ENCODE measurements around the gene GRM8. TPM values are rescaled to one million over a fixed set of nuclear protein-coding genes. Genes with fewer than 3 reads are reported as not detected.

Gene GRM8
- total and polyA plus RNA-seq, 9 of the 15 experiments (the other 6 are each of a cell fraction or from before 2014, with no cell fraction given) = 0.13 TPM; not detected in 7

DNA sequence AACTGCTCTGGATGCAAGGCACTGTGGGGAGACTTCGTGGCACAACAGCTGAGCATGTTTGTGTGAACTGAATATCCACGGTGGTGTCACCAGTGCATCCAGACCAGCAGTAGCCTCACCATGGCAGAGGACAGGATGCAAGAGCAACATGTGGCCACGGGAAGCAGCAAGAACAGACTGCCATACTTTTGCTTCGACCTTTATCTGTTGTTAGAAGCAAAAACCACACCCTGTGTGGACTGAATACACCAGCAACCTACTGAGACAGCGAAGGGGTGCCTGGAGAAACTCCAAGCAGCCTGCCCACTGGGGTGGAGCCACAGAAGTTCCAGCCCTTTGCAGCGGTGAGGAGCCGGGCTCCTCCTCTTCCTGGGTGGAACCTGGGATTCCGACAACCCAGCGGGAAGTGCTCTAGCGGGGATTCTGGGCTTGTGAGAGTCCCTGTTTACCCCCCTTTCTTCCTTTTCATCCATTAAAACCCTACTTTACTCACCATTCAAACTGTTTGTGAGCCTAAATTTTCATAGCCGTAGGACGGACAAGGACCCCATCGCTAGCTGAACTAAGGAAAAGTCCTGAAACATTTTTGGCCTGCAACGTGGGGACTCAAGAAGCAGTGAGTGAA, 584.9 kb downstream of the GRM8 start (continued):
- TF ChIP-seq ZNF124 (CRISPR knock-in tag; IDR thresholded peaks at IDR 0.05) (no peak), ILF3 (IDR thresholded peaks at IDR 0.05; ENCODE audit: borderline replicate concordance) (no peak), MEF2D (tag; conservative IDR thresholded peaks at IDR 0.05; ENCODE audit: low read depth) (no peak), ZNF24 (IDR thresholded peaks at IDR 0.05) (no peak), CCAR2 (IDR thresholded peaks at IDR 0.05; ENCODE audit: low read depth, low read length) (no peak), ESRRA (IDR thresholded peaks at IDR 0.05; ENCODE audit: borderline replicate concordance, low read depth) (peak; percentile 25; the same call in 1 of the 2 replicates), ZNF561 (CRISPR knock-in tag; conservative IDR thresholded peaks at IDR 0.05) (no peak), NFYB (IDR thresholded peaks at IDR 0.05; ENCODE audit: extremely low read depth, insufficient read length) (no peak), ATF7 (IDR thresholded peaks at IDR 0.05) (peak; percentile 39; the same call in 1 of the 2 replicates), HLTF (IDR thresholded peaks at IDR 0.05) (no peak), FIP1L1 (IDR thresholded peaks at IDR 0.05; ENCODE audit: low read depth, low read length, poor library complexity, severe bottlenecking) (no peak), ZNF780A (CRISPR knock-in tag; IDR thresholded peaks at IDR 0.05) (no peak), ZNF134 (CRISPR knock-in tag; conservative IDR thresholded peaks at IDR 0.05) (no peak), PCBP1 (IDR thresholded peaks at IDR 0.05; ENCODE audit: low read depth, low read length, poor library complexity, severe bottlenecking) (no peak), ZNF408 (CRISPR knock-in tag; IDR thresholded peaks at IDR 0.05; ENCODE audit: low read depth) (no peak), ZNF165 (CRISPR knock-in tag; IDR thresholded peaks at IDR 0.05; ENCODE audit: borderline replicate concordance) (no peak), SAFB2 (IDR thresholded peaks at IDR 0.05; ENCODE audit: borderline replicate concordance, low read depth, low read length, severe bottlenecking) (no peak), TAF15 (IDR thresholded peaks at IDR 0.05; ENCODE audit: low read depth, low read length) (no peak), RBM17 (IDR thresholded peaks at IDR 0.05; ENCODE audit: borderline replicate concordance, low read depth, low read length) (no peak), ZSCAN32 (CRISPR knock-in tag; IDR thresholded peaks at IDR 0.05) (no peak), YBX1 (IDR thresholded peaks at IDR 0.05) (no peak)
- TF ChIP-seq, protein P1, sequence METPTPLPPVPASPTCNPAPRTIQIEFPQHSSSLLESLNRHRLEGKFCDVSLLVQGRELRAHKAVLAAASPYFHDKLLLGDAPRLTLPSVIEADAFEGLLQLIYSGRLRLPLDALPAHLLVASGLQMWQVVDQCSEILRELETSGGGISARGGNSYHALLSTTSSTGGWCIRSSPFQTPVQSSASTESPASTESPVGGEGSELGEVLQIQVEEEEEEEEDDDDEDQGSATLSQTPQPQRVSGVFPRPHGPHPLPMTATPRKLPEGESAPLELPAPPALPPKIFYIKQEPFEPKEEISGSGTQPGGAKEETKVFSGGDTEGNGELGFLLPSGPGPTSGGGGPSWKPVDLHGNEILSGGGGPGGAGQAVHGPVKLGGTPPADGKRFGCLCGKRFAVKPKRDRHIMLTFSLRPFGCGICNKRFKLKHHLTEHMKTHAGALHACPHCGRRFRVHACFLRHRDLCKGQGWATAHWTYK (CRISPR knock-in tag; IDR thresholded peaks at IDR 0.05) = peak; percentile 55; the same call in 1 of the 2 replicates
- TF ChIP-seq, protein P2, sequence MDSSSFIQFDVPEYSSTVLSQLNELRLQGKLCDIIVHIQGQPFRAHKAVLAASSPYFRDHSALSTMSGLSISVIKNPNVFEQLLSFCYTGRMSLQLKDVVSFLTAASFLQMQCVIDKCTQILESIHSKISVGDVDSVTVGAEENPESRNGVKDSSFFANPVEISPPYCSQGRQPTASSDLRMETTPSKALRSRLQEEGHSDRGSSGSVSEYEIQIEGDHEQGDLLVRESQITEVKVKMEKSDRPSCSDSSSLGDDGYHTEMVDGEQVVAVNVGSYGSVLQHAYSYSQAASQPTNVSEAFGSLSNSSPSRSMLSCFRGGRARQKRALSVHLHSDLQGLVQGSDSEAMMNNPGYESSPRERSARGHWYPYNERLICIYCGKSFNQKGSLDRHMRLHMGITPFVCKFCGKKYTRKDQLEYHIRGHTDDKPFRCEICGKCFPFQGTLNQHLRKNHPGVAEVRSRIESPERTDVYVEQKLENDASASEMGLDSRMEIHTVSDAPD (CRISPR knock-in tag; IDR thresholded peaks at IDR 0.05) = no peak
- TF ChIP-seq, protein P3, sequence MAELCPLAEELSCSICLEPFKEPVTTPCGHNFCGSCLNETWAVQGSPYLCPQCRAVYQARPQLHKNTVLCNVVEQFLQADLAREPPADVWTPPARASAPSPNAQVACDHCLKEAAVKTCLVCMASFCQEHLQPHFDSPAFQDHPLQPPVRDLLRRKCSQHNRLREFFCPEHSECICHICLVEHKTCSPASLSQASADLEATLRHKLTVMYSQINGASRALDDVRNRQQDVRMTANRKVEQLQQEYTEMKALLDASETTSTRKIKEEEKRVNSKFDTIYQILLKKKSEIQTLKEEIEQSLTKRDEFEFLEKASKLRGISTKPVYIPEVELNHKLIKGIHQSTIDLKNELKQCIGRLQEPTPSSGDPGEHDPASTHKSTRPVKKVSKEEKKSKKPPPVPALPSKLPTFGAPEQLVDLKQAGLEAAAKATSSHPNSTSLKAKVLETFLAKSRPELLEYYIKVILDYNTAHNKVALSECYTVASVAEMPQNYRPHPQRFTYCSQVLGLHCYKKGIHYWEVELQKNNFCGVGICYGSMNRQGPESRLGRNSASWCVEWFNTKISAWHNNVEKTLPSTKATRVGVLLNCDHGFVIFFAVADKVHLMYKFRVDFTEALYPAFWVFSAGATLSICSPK (IDR thresholded peaks at IDR 0.05; ENCODE audit: borderline replicate concordance) = no peak

Measured in K562 (cell line).